Ramos (cell line): ENCODE measurements around the gene RFESD.
"Not testable (repeated sequence)": the region's sequence is repeated elsewhere in the genome, so short reads cannot be mapped to it uniquely, and the experiment has no call there.

Experiments
- in situ Hi-C: fragments of 300-500 bp; cut with MboI; formaldehyde crosslinking; loops from one replicate; pipeline ENCODE4 v1.14.3; 2022; ENCODE audit warnings: low sequenced_read_pairs; ENCODE audit not compliant: unreplicated experiment

Gene RFESD

DNA sequence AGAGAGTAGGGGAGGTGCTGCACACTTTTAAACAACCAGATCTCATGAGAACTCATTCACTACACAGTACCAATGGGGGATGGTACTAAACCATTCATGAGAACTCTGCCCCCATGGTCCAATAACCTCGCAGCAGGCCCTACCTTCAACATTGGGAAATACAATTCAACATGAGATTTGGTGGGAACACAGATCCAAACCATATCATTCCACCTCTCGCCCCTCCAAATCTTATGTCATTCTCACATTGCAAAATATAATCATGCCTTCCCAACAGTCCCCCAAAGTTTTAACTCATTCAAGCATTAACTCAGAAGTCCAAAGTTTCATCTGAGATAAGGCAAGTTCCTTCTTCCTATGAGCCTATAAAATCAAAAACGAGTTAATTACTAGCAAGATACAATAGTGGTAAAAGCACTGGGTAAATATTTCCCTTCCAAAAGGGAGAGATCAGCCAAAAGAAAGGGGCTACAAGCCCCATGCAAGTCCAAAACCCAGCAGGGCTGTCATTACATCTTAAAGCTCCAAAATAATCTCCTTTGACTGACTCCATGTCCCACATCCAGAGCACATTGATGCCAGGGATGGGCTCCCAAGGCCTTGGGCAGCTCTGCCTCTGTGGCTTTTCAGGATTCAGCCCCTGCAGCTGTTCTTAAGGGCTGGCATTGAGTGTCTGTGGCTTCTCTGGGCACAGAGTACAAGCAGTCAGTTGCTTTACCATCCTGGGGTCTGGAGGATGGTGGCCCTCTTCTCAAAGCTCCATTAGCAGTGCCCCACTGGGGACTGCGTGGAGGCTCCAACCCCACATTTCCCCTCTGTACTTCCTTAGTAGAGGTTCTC is 18.4 kb upstream of the RFESD start:
- in situ Hi-C loops: no loop called here

DNA sequence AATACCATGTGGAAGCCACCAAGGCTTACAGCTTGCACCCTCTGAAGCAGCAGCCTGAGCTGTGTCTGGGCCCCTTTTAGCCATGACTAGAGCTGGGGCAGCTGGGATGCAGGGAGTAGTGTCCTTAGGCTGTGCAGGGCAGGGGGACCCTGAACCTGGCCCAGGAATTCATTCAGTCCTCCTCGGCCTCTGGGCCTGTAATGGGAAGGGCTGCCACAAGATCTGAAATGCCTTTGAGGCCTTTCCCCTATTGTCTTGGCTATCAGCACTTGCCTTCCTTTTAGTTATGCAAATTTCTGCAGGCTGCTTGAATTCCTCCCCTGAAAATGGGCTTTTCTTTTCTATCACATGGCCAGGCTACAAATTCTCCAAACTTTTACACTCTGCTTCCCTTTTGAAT is 17.6 kb upstream of the RFESD start:
- in situ Hi-C loops: no loop called here

DNA sequence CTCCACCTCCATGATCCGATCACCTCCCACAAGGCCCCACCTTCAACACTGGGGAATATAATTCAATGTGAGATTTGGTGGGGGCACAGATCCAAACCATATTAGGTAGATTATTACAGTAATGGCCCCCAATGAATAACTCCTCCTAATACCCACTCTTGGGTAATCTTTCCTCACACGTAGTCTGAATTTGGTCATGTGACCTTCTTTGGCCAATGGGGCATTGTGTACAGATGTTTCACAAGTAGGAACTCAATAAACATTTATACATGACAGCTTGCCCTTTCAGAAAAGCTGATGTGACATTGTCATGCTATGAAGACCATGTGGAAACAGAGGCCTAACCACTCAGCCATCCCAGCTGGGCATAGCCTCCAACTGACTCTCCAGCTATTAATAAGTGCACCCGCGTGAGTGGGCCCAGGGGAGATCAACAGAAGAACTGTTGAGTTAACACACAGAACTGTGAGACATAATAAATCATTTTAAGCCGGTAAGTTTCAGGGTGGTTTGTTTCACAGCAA is 16.1 kb upstream of the RFESD start:
- in situ Hi-C loops: no loop called here

DNA sequence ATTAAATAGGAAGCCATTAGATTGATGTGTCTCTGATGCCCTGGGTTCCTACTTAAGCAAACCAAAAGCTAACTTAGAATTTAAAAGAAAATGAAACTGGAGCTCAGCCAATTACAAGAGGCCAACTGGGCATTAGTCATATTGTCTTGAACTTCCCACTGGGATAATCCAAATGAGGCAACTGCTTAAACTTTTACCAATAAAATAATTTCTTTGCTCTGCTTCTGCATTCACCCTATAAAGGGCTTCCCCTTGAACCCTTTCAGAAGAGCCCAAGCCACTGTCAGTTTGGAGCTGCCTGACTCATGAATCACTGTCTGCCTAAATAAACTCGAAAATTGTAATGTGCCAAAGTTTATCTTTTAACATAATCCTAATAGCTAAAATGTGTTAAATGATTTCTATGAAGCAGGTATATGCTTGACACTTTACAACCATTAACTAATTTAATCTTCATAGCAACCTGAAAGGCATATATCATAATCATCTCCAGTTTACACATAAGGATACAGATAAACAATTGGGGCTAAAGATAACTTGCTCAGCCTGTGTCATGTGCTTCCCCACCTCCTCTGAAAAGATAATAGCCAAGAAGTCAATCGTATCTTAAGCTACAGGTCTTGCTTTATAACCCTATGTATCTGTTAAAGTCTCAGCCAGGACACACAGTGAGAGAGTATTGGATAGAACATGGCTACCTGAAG is 15.2 kb upstream of the RFESD start:
- in situ Hi-C loops: no loop called here

DNA sequence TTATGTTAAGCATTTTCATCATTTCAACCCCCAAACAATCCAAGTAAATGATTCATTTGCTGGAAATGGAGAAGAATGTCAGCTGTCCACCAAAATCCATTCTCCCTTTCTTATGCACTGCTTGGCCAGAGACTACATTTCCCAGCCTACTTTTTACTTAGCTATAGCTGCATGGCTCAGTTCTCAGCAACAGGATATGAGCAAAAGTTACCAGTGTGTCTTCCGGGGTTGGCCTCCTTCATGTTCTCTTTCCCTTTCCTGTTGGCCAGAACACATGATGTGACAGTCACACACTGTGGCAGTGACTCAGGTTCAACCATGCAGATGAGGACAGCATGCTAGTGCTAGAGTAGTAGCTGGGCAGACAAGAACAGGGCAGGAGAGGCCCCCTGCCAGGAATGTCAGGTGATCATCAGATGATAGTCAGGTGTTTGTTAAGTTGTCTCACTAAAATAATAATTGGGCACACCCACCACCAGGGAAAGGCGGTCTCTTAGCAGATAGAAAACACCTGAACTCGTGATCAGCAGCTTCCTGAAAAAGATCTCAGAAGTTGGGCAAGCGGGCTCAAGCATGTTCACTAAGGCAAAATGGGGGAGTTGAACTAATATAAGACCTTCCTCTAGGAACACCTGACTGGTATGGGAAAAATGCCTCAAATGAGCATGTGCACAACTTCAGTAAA is 14.4 kb upstream of the RFESD start:
- in situ Hi-C loops: no loop called here

DNA sequence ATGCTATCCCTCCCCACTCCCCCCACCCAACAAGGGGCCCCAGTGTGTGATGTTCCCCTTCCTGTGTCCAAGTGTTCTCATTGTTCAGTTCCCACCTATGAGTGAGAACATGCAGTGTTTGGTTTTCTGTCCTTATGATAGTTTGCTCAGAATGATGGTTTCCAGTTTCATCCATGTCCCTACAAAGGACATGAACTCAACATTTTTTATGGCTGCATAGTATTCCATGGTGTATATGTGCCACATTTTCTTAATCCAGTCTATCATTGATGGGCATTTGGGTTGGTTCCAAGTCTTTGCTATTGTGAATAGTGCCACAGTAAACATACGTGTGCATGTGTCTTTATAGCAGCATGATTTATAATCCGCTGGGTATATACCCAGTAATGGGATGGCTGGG is 13.6 kb upstream of the RFESD start:
- in situ Hi-C loops: not testable (repeated sequence)

DNA sequence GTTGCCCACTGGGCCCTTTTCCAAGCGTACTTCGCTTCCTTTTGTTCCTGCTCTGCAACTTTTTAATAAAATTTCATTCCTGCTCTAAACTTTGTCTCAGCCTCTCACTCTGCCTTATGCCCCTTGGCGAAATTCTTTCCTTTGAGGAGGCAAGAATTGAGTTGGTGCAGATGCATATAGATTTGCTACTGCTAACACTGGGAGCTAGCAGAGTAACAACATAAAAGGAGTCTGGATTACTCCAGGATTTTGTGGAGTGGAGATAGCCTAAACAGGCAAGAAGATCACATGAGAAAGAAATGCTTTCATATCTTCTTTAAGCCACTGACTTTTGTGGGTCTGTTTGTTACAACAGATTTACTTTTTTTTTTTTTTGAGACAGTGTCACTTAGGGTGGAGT is 12.9 kb upstream of the RFESD start:
- in situ Hi-C loops: no loop called here

DNA sequence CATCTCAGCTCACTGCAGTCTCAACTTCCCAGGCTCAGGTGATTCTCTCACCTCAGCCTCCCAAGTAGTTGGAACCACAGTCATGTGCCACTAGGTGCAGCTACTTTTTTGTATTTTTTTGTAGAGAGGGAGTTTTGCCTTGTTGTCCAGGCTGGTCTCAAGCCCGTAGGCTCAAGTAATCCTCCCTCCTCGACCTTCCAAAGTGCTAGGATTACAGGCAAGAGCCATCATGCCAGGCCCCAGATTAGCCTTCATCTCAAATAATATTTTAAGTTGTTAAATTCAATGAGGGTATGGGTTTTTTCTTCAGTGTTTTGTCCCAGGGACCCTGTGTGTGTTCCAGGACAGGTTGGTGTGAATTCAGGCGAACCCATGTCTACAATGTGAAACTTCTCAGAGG is 12.5 kb upstream of the RFESD start:
- in situ Hi-C loops: no loop called here

DNA sequence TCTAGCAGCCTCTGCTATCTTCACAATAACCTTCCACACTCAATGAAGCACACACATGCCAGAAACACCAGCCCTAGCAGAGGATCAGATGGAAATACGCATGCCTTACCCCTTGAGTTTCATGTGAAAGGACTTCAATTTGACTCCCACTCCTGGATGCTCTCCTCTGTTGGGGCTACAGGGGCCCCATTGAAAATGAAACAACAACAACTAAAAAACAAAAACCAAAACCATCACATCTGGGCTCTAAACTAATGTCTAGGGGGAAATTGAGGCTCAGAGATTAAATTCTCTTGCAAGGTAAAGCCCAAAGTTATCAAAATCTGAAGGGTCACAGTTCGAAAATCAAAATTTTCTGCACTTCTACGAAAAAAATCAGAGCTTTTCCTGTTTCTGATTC is 7.9 kb upstream of the RFESD start:
- in situ Hi-C loops: no loop called here

DNA sequence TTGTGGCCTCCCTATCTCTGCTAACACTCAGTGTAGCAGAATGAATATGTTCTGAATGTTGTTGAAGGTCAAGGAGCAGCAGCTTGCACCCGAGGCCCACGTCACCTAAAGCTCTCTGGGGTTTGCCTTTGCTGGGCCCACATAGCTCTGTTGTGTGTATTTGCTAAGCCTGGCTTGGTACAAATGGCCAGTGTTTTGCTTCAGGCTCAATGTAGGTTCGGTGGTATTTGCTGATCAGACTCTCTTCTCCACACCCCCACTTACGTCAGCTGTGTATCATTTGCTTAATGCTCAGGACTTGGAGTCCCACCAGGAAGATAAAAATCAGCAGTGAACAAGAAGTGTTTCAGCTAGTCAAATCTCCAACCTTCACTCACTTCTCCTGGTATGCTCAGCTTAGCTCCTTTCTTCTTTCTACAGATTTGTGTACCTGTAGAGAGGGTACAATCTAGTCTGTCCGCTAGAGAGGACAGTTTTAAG is 4.8 kb upstream of the RFESD start:
- in situ Hi-C loops: no loop called here

DNA sequence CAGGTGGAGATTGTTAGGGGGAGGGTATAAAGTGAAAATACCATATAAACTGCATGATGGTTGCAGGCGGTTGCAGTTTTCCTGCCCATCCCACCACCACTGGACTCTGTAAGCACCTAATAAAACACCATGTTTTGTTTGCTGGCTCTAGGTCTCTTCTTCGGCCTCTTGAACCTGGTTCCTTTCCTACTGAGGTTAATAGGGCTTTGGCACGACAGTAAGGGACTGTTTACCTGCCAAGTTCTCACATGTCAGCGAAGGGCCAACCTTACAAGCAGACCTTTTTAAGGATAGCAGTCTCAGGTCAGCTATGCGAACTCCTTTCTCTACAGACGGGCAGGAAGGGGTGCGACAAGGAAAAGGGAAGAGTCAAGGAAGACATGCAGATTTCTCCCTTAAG is 3.4 kb upstream of the RFESD start:
- in situ Hi-C loops: no loop called here

DNA sequence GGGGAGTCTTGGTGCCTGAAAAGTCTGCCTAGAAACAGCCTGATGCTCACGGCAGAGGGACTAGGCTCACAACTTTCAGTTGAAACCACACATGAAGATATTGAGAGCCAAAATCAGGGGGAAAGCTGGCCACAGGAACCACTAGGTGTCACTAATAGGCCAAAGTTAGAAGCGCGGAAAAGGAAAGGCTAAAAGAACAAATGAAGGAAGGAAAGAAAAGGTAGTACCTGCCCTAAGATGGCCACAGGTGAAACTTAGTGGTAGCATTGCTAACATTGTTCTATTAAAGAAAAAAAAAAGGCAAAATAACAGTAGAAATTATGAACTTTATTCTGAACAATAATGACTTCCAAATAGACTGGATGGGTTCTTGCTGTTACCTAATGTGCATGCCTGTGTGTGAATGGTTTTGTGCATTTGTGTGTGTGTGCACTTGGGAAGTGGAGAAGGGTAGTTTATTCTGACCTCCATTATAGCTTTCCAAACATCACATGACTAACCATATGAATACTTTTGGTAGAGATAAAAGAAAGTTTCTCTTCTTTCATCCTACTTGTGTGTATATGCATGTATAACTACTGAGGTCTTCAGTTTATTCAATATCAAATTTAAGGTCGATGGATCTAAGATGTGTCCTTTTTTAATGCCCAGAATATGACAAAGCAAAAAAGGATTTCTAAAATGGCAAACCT is 2.1 kb upstream of the RFESD start:
- in situ Hi-C loops: loop anchor here (5.0 kb wide), 1 partner anchor 203 kb away; no protein-coding TSS in a partner anchor

DNA sequence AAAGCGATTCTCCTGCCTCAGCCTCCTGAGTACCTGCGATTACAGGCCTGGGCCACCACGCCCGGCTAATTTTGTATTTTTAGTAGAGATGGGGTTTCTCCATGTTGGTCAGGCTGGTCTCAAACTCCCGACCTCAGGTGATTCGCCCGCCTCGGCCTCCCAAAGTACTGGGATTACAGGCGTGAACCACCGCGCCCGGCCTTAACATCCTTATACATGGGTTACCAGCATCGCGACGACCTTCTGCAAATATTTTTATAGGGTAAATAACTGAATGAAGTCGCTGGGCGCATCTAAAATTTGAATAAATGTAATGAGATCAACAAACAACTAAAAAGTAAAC is 380 bp upstream of the RFESD start:
- in situ Hi-C loops: loop anchor here (5.0 kb wide), 1 partner anchor 201 kb away; no protein-coding TSS in a partner anchor

DNA sequence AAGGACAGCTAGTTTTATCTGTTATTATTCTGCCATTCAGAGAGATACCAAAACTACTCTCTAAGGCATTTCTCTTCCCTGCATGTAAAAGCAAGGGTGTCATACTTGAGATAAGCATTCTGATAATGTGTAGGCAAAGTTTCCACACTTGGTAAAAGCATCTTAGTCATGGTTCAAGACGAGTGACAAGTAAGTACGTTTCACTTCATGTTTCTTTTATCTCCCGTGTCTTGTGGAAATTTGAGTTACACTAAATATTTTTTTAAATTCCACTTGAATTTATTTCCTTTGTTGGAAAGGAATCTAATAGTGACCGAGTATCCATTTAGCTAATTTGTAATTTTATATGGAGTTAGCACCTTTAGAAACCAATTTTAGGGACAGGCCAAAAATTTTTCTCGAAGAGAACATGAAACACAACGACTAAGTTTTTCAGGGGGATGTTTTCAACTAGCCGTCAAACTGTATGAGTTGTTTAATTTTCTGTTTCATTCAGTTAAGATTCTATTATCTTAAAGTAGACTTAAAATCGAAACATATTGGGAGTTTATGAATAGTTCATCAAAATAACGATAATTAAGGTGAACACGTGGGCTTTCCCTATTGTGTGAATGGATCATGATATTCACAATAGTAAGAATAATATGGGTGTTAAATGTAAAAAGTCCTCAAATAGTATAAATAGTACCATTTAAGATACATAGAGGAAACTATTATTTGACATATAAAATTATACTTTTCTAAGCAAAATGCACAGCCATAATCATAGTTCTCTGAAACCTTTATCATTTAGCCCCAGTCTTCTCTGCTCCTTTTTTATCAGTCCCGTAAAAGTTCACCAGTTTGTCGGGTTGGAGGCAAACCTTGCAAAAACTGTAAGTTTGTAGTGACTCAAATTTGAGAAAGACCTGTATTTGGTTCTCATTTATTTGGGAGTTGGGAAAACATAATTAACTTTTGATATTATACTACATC is 1.6 kb downstream of the RFESD start:
- in situ Hi-C loops: loop anchor here (5.0 kb wide), 1 partner anchor 199 kb away; no protein-coding TSS in a partner anchor

DNA sequence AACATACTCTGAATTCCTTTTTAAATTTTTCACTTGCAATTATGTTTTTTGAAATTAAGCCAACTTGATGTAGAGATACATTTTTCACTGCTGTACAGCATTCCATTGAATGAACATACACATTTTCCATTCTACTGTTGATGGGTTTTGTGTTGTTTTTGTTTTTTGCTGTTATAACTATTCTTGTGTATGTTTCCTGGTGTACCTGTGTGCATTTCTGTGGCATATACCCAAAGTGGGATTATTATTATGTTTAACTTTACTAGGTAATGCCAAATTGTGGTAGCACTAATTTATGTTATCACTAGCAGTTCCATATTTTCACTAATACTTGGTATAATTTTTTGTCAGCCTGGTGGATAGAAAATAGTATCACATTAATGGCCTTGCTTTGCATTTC is 2.7 kb downstream of the RFESD start:
- in situ Hi-C loops: loop anchor here (5.0 kb wide), 1 partner anchor 198 kb away; no protein-coding TSS in a partner anchor

DNA sequence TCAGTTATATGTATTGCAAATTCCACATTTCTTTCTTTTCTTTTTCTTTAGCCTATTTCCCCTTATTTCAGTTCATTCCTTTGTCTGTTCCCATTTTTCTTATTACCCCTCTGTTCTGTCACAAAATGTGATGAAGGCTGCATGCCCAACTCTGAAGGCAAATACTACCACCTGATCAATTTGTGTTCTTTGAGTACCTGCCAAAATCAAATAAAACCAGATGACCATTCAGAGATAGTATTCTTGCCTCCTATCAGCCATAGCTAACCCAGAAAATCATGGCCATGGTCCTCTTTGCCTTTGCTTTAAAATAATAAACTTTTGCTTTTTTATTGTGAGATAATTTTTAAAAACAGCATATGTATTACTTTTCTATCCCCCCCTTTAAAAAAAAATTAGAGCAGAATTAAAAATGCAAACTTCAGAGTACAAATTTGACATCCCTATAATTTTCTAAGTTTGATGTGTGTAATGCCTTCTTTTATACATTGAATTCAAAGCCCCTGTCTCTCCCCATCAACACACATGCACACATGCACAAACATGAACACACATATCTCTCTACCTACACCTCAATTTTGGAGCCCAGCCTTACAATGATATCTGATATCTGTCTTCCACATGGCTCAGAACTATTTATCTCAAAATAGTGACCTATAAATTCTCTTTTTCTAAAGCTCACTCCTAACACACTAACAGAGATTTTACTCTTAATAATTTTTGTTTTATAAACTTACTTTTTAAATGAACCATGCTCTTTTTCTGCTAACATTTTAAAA is 3.5 kb downstream of the RFESD start:
- in situ Hi-C loops: loop anchor here (5.0 kb wide), 1 partner anchor 197 kb away; no protein-coding TSS in a partner anchor

DNA sequence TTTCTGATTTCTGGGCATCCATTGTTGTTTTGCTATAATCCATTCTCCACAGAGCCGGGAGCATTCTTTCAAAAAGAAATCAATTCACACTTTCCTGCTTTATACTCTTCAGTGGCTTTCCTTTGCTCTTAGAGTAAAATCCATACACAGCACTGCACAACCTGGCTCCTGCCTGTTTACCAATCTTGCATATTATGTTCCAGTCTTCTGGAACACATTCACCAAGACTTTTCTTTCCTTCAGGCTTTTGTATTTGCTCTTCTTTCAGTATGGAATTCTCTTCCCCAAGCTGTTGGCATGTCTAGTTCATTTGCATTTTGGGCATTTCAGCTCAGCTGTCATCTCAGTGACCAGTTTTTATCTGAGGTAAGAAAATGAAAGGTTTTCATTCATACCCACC is 6.3 kb downstream of the RFESD start:
- in situ Hi-C loops: no loop called here

DNA sequence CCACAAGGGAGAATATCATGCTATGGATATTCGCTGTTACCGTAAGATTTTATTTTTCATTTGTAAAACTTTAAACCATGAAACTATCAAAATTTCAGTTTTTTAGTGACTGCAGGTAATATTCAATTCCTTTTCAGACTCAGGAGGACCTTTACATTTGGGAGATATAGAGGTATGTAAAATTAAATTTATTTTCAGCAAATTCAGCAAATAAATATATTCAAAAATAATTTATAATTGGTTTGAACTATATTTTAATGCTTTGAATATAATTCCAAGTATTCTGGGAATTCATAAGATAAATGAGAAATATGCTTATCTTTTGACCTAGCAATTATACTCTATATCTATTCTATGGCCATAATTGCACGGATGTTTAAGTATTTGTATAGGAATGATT is 7.6 kb downstream of the RFESD start:
- in situ Hi-C loops: no loop called here
